Measurements from ENCODE around the gene CCPG1. TPM values are rescaled to one million over a fixed set of nuclear protein-coding genes. Genes with fewer than 3 reads are reported as not detected.
A peak's percentile ranks its signal among the peaks of the same experiment; 100 is the strongest.

Gene CCPG1
- total RNA-seq, 6 donors from 2014 or later, result 33.0 to 88.9 (median 58.9) TPM

DNA sequence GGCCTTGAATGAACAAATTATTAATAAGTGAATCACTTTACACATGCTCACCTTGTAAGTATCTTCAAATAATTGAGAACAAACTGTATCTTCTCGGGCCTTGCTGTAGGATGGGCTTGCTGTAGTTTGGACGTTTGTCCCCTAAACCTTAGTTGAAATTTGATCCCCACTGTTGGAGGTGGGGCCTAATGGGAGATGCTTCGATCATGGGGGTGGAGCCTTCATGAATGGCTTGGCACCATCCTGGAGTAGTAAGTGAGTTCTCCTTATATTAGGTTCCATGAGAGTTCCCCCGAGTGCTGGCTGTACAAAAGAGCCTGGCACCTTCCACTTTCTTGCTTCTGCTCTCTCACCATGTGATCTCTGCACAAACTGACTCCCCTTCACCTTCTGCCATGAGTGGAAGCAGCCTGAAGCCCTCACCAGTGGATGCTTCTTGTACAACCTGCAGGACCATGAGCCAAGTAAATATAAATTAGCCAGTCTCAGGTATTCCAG is 59.8 kb downstream of the CCPG1 start:
- DNase-seq (no peak), ATAC-seq (ENCODE audit: low FRiP score in 2 of 2) (no peak)
- Histone ChIP-seq H3K9me3 (no peaks in the 10 kb centered on the region), H3K27me3 (no peaks in the 10 kb centered on the region), H3K4me3 (no peak overlapping the region), H3K36me3 (peaks cover 0 to 14% (median 2%) of the 10 kb centered on the region in 4 donors), H3K27ac (no peak overlapping the region), H3K4me1 (peaks cover 0 to 12% (median 0%) of the 10 kb centered on the region in 4 donors)
- TF ChIP-seq EP300 (IDR thresholded peaks at IDR 0.05), result no peak
- no peak for TF ChIP-seq POLR2AphosphoS5 (IDR thresholded peaks at IDR 0.05)
- no peak for TF ChIP-seq POLR2A (IDR thresholded peaks at IDR 0.05)
- no peak for TF ChIP-seq CTCF (IDR thresholded peaks at IDR 0.05)
- WGBS, 2 donors, result 76 to 83% methylated on average over 3 to 4 of the region's 4 CpGs

GRCh38 chr15:55344206-55344605 is 64.0 kb downstream of the CCPG1 start:
- no peaks in the 10 kb centered on the region for H3K9me3 ChIP-seq
- TF ChIP-seq EP300 (IDR thresholded peaks at IDR 0.05) (no peak), POLR2AphosphoS5 (IDR thresholded peaks at IDR 0.05) (no peak), POLR2A (IDR thresholded peaks at IDR 0.05) (no peak), CTCF (IDR thresholded peaks at IDR 0.05) (no peak)
- peaks cover 0 to 13% (median 0%) of the 10 kb centered on the region in 4 donors for H3K4me1 ChIP-seq
- no peaks in the 10 kb centered on the region for H3K27me3 ChIP-seq
- H3K4me3 ChIP-seq, result no peak overlapping the region
- WGBS, 2 donors, result 61 to 69% methylated on average over 2 of the region's 2 CpGs
- H3K36me3 ChIP-seq, result peaks cover 0 to 17% (median 0%) of the 10 kb centered on the region in 4 donors
- peak overlapping the region; percentile 4 to 72 (median 28) for H3K27ac ChIP-seq
- peak in 1 of 2 donors; percentile 77 for DNase-seq
- peak; percentile 44 to 91 for ATAC-seq (ENCODE audit: low FRiP score in 2 of 2)

DNA sequence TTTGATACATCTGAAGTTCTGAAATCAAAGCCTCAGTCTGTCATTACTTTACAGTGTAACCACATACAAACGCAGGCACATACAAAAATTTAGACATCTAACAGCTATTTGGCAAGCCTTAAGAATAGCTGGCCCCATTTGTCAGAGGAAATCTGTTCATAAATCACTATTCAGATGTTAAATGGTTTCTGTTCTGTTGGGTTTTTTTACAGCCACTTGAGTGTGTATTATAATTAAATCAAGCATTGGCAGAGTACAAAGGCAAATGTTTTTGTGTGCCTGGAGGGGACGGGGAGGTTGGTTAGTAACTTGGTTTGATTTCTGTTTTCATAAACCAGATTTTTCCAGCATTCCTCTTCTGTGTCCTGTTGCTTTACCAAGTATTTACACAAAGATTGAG is 65.0 kb downstream of the CCPG1 start:
- WGBS, 2 donors, result 48 to 54% methylated on average over 2 of the region's 2 CpGs
- peaks cover 0 to 20% (median 0%) of the 10 kb centered on the region in 4 donors for H3K36me3 ChIP-seq
- no peak for ATAC-seq (ENCODE audit: low FRiP score in 2 of 2)
- H3K27me3 ChIP-seq, result no peaks in the 10 kb centered on the region
- TF ChIP-seq POLR2AphosphoS5 (IDR thresholded peaks at IDR 0.05) (no peak), CTCF (IDR thresholded peaks at IDR 0.05) (no peak), EP300 (IDR thresholded peaks at IDR 0.05) (no peak), POLR2A (IDR thresholded peaks at IDR 0.05) (no peak)
- H3K4me3 ChIP-seq, result no peak overlapping the region
- peaks cover 0 to 13% (median 0%) of the 10 kb centered on the region in 4 donors for H3K4me1 ChIP-seq
- peak overlapping the region; percentile 4 to 72 (median 27) for H3K27ac ChIP-seq
- H3K9me3 ChIP-seq, result no peaks in the 10 kb centered on the region
- no peak for DNase-seq

DNA sequence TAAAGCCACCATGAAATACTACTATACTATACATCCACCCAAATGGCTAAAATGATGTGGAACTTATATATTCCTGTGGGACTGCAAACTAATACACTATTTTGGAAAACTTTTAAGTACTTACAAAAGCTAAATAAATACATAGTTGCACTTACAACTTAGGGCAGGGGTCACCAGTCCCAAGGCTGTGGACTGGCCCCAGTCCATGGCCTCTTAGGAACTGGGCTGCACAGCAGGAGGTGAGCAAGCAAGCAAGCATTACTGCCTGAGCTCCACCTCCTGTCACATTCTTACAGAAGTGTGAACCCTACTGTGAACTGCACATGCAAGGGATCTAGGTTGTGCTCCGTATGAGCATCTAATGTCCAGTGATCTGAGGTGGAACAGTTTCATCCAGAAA is 71.0 kb downstream of the CCPG1 start:
- peaks cover 0 to 60% (median 4%) of the 10 kb centered on the region in 4 donors for H3K36me3 ChIP-seq
- no peak overlapping the region for H3K4me3 ChIP-seq
- no peaks in the 10 kb centered on the region for H3K4me1 ChIP-seq
- ATAC-seq (ENCODE audit: low FRiP score in 2 of 2) (no peak), DNase-seq (no peak)
- H3K27ac ChIP-seq, result no peak overlapping the region
- no peak for TF ChIP-seq POLR2AphosphoS5 (IDR thresholded peaks at IDR 0.05)
- no peak for TF ChIP-seq EP300 (IDR thresholded peaks at IDR 0.05)
- no peak for TF ChIP-seq POLR2A (IDR thresholded peaks at IDR 0.05)
- TF ChIP-seq CTCF (IDR thresholded peaks at IDR 0.05), result no peak
- 100% methylated on average over 1 of the region's 1 CpG for WGBS, 2 donors
- no peaks in the 10 kb centered on the region for H3K9me3 ChIP-seq
- no peaks in the 10 kb centered on the region for H3K27me3 ChIP-seq

DNA sequence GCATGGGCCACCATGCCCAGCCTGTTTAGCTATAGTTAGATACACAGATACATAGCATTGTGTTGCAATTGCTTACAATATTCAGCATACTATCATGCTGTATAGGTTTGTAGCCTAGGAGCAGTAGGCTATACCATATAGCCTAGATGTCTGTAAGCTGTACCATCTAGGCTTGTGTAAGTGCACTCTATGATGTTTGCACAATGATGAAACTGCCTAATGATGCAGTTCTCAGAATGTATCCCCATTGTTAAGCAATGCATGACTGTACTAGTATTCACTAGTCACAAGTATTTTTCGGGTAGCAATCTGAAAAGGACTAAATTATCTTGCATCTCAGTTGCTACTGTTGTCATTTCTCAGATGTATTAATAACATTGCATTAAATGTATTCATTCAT is 73.2 kb downstream of the CCPG1 start:
- Histone ChIP-seq H3K9me3 (no peaks in the 10 kb centered on the region), H3K36me3 (peaks cover 0 to 75% (median 6%) of the 10 kb centered on the region in 4 donors), H3K4me3 (no peak overlapping the region), H3K27ac (no peak overlapping the region), H3K27me3 (no peaks in the 10 kb centered on the region), H3K4me1 (no peaks in the 10 kb centered on the region)
- WGBS, 2 donors, result 95 to 96% methylated on average over 1 of the region's 1 CpG
- ATAC-seq (ENCODE audit: low FRiP score in 2 of 2) (no peak), DNase-seq (no peak)
- TF ChIP-seq POLR2AphosphoS5 (IDR thresholded peaks at IDR 0.05), result no peak
- no peak for TF ChIP-seq CTCF (IDR thresholded peaks at IDR 0.05)
- TF ChIP-seq EP300 (IDR thresholded peaks at IDR 0.05), result no peak
- TF ChIP-seq POLR2A (IDR thresholded peaks at IDR 0.05), result no peak

Data from upper lobe of left lung (tissue), 6 donors.